CD4-positive, alpha-beta T cell (primary cell): Measurements from ENCODE around the gene TRERF1. TPM values are rescaled to one million over a fixed set of nuclear protein-coding genes. Genes with fewer than 3 reads are reported as not detected.

Experiments
- ATAC-seq: fragments of 200-7000 bp; cut with Tn5 transposase; one replicate; pipeline ENCODE4 v1.10.0; 2022; ENCODE audit warnings: mild to moderate bottlenecking; ENCODE audit not compliant: poor library complexity
- CTCF ChIA-PET: fragments of 350-600 bp; sonication (Branson Sonifier 250); formaldehyde crosslinking; loops from one replicate; lab custom pipeline; 2021; ENCODE audit warnings: antibody characterized with exemption, inconsistent platforms; lab: Charles Lee
- POLR2A ChIA-PET: fragments of 350-600 bp; sonication (Branson Sonifier 250); formaldehyde crosslinking; loops from one replicate; lab custom pipeline; 2021; ENCODE audit warnings: antibody characterized with exemption, inconsistent platforms; lab: Charles Lee
- DNase-seq, 14 experiments: peaks; one replicate each; pipeline ENCODE4 v3.0.0-alpha.2; 2013 to 2020; ENCODE audit warnings: mixed read lengths in 2 of 14
- H3K27ac ChIP-seq, 2 donors: one replicate each; pipeline versions ENCODE4 v1.5.1 to v1.7.0; 2013; ENCODE audit warnings: low read length in 2 of 2, low read depth in 1 of 2, mild to moderate bottlenecking in 1 of 2
- H3K27me3 ChIP-seq, 2 experiments: 1 replicate in 1 of 2; 2 replicates in 1 of 2; pipeline versions ENCODE4 v1.6.1 to v1.7.0; 2013; ENCODE audit warnings: low read length in 2 of 2, control low read depth in 1 of 2, mild to moderate bottlenecking in 1 of 2, moderate library complexity in 1 of 2; ENCODE audit not compliant: insufficient read depth in 2 of 2, control insufficient read depth in 1 of 2
- H3K36me3 ChIP-seq: one replicate; pipeline ENCODE4 v1.6.1; 2013; ENCODE audit warnings: low read length, control low read depth; ENCODE audit not compliant: insufficient read depth
- H3K4me1 ChIP-seq: one replicate; pipeline ENCODE4 v1.6.1; 2013; ENCODE audit warnings: low read length, control low read depth; ENCODE audit not compliant: insufficient read depth
- H3K4me3 ChIP-seq: one replicate; pipeline ENCODE4 v1.5.1; 2013; ENCODE audit warnings: mild to moderate bottlenecking, low read length, moderate library complexity
- H3K9me3 ChIP-seq, 2 experiments: 1 replicate in 1 of 2; 2 replicates in 1 of 2; pipeline versions ENCODE4 v1.6.1 to v1.7.0; 2013; ENCODE audit warnings: low read length in 2 of 2, mild to moderate bottlenecking in 2 of 2, control low read depth in 1 of 2, moderate library complexity in 1 of 2; ENCODE audit not compliant: control insufficient read depth in 1 of 2, insufficient read depth in 1 of 2
- H3K27ac Mint-ChIP-seq: one replicate; pipeline ENCODE4 v1.8.0; 2020; ENCODE audit warnings: mixed read lengths
- H3K27me3 Mint-ChIP-seq: one replicate; pipeline ENCODE4 v1.8.0; 2021; ENCODE audit warnings: mixed read lengths
- H3K36me3 Mint-ChIP-seq: one replicate; pipeline ENCODE4 v1.8.0; 2021; ENCODE audit warnings: low read depth, mixed read lengths
- H3K4me1 Mint-ChIP-seq: one replicate; pipeline ENCODE4 v1.8.0; 2021; ENCODE audit warnings: low read depth, mixed read lengths
- H3K4me3 Mint-ChIP-seq: one replicate; pipeline ENCODE4 v1.8.0; 2020; ENCODE audit warnings: mild to moderate bottlenecking, mixed read lengths
- H3K9me3 Mint-ChIP-seq: one replicate; pipeline ENCODE4 v1.8.0; 2020; ENCODE audit warnings: mixed read lengths
- intact Hi-C, 2 experiments: fragments of 100-400 bp; cut with DNase I in 1 of 2; cut with micrococcal nuclease in 1 of 2; formaldehyde crosslinking; loops; one replicate each; pipeline versions ENCODE4 v1.15.1 to v1.9.0; 2023 to 2025; cut with DNase I, micrococcal nuclease
- total RNA-seq, 174 experiments: library from RNA in 2 of 174; stranded (reverse) in 2 of 174; gene quantifications; one replicate each; pipeline ENCODE4 v1.2.3 and lab custom pipeline; 2021 to 2026
- TF ChIP-seq, protein P1 (sequence below): fragments of 200-600 bp; IDR thresholded peaks from one replicate; pipeline ENCODE4 v1.8.0; 2022; ENCODE audit warnings: antibody characterized with exemption, mild to moderate bottlenecking

The TRERF1 gene
- total RNA-seq, 2 experiments from 2014 or later, result 31.0 to 31.7 TPM

DNA sequence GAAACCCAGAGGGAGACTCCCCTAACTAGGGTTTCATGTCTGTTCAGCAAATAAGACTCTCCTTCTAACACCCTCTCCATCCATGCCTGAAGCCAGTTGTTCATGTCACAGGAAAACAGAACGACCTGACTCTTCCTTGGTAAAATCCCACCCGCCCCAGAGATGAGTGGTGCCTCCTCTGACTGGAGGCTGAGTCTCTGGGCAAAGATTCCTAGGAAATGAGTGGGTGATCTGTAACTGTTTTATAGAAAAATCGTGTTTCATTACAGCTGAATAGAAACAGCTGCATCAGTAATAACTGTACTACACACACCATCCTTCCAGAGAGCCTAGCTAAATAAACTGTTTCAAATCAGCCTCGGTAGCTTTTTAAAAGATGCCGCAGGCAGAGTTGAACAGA lies 196.7 kb downstream of the TRERF1 start:
- Histone ChIP-seq H3K9me3 (no peaks in the 10 kb centered on the region), H3K27me3 (no peaks in the 10 kb centered on the region), H3K4me1 (no peaks in the 10 kb centered on the region), H3K4me3 (no peak overlapping the region), H3K36me3 (peaks cover 68% of the 10 kb centered on the region), H3K27ac (no peak overlapping the region)
- H3K27ac Mint-ChIP-seq, result no peak overlapping the region
- TF ChIP-seq, protein P1, sequence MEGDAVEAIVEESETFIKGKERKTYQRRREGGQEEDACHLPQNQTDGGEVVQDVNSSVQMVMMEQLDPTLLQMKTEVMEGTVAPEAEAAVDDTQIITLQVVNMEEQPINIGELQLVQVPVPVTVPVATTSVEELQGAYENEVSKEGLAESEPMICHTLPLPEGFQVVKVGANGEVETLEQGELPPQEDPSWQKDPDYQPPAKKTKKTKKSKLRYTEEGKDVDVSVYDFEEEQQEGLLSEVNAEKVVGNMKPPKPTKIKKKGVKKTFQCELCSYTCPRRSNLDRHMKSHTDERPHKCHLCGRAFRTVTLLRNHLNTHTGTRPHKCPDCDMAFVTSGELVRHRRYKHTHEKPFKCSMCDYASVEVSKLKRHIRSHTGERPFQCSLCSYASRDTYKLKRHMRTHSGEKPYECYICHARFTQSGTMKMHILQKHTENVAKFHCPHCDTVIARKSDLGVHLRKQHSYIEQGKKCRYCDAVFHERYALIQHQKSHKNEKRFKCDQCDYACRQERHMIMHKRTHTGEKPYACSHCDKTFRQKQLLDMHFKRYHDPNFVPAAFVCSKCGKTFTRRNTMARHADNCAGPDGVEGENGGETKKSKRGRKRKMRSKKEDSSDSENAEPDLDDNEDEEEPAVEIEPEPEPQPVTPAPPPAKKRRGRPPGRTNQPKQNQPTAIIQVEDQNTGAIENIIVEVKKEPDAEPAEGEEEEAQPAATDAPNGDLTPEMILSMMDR, result no peak
- ChIA-PET POLR2A (no interaction called here), CTCF (no interaction called here)
- no peak overlapping the region for H3K4me3 Mint-ChIP-seq
- no peaks in the 10 kb centered on the region for H3K9me3 Mint-ChIP-seq
- no peak for DNase-seq
- H3K4me1 Mint-ChIP-seq, result no peaks in the 10 kb centered on the region
- intact Hi-C loops, result no loop called here
- H3K36me3 Mint-ChIP-seq, result peaks cover 91% of the 10 kb centered on the region
- ATAC-seq, result no peak
- no peaks in the 10 kb centered on the region for H3K27me3 Mint-ChIP-seq

GRCh38 chr6:42254505-42254904 lies 197.2 kb downstream of the TRERF1 start:
- H3K4me3 Mint-ChIP-seq, result no peak overlapping the region
- no peak overlapping the region for H3K4me3 ChIP-seq
- TF ChIP-seq, protein P1, result no peak
- H3K36me3 Mint-ChIP-seq, result peaks cover 96% of the 10 kb centered on the region
- ChIA-PET CTCF (no interaction called here), POLR2A (no interaction called here)
- intact Hi-C loops, result no loop called here
- DNase-seq (no peak), ATAC-seq (no peak)
- H3K27me3 ChIP-seq, result no peaks in the 10 kb centered on the region
- no peaks in the 10 kb centered on the region for H3K9me3 ChIP-seq
- no peaks in the 10 kb centered on the region for H3K4me1 Mint-ChIP-seq
- H3K9me3 Mint-ChIP-seq, result no peaks in the 10 kb centered on the region
- H3K36me3 ChIP-seq, result peaks cover 73% of the 10 kb centered on the region
- H3K27ac ChIP-seq, result no peak overlapping the region
- no peak overlapping the region for H3K27ac Mint-ChIP-seq
- no peaks in the 10 kb centered on the region for H3K27me3 Mint-ChIP-seq
- H3K4me1 ChIP-seq, result no peaks in the 10 kb centered on the region

- ChIA-PET POLR2A (no interaction called here), CTCF (no interaction called here)
- Mint-ChIP-seq H3K9me3 (no peaks in the 10 kb centered on the region), H3K27ac (no peak overlapping the region), H3K4me1 (no peaks in the 10 kb centered on the region), H3K27me3 (no peaks in the 10 kb centered on the region), H3K4me3 (no peak overlapping the region), H3K36me3 (peaks cover 97% of the 10 kb centered on the region)
- Histone ChIP-seq H3K27ac (no peak overlapping the region), H3K9me3 (no peaks in the 10 kb centered on the region), H3K4me1 (no peaks in the 10 kb centered on the region), H3K27me3 (no peaks in the 10 kb centered on the region), H3K4me3 (no peak overlapping the region), H3K36me3 (peaks cover 68% of the 10 kb centered on the region)
- TF ChIP-seq, protein P1, result no peak
- ATAC-seq (no peak), DNase-seq (no peak)
- intact Hi-C loops, result no loop called here
Measured at GRCh38 chr6:42251911-42252637, 199.7 kb downstream of the TRERF1 start.
